GM21528 (cell line): ENCODE results near the gene CARMIL3.
"Not testable (repeated sequence)": the region's sequence is repeated elsewhere in the genome, so short reads cannot be mapped to it uniquely, and the experiment has no call there.

Experiments
- ATAC-seq: cut with Tn5 transposase; IDR thresholded peaks from one replicate; pipeline ENCODE4 v1.9.1; 2021; ENCODE audit warnings: mild to moderate bottlenecking, moderate library complexity; ENCODE audit not compliant: unreplicated experiment, low FRiP score

CARMIL3 gene

GRCh38 chr14:24092505-24093206 is 40.8 kb downstream of the CARMIL3 start:
- ATAC-seq: no peak

- ATAC-seq: no peak
These were observed 41.5 kb downstream of the CARMIL3 start for GRCh38 chr14:24093207-24093900.

GRCh38 chr14:24093901-24094840 is 42.4 kb downstream of the CARMIL3 start, which contains the start of gene PCK2:
PCK2 (plus strand) TSS chr14:24094311; CDS start chr14:24094406, 95 bp downstream.
- ATAC-seq: peak; percentile 51

- peak; percentile 2 for ATAC-seq
These were observed 43.0 kb downstream of the CARMIL3 start for GRCh38 chr14:24094841-24095270.

- peak; percentile 61 for ATAC-seq
These were observed 43.7 kb downstream of the CARMIL3 start for GRCh38 chr14:24095271-24096068.

- ATAC-seq: no peak
These were observed 44.9 kb downstream of the CARMIL3 start for GRCh38 chr14:24096545-24097181.

- no peak for ATAC-seq
These were observed 46.6 kb downstream of the CARMIL3 start for GRCh38 chr14:24098229-24098926.

- no peak for ATAC-seq
These were observed 47.4 kb downstream of the CARMIL3 start for GRCh38 chr14:24098927-24099813.

- no peak for ATAC-seq
These were observed 48.6 kb downstream of the CARMIL3 start for GRCh38 chr14:24100197-24100981.

GRCh38 chr14:24100982-24101494 is 49.2 kb downstream of the CARMIL3 start:
- no peak for ATAC-seq

GRCh38 chr14:24102357-24103048 is 50.7 kb downstream of the CARMIL3 start:
- ATAC-seq: no peak

GRCh38 chr14:24103451-24103850 is 51.6 kb downstream of the CARMIL3 start:
- ATAC-seq: no peak

- ATAC-seq: not testable (repeated sequence)
These were observed 53.9 kb downstream of the CARMIL3 start for GRCh38 chr14:24105609-24106239.

- no peak for ATAC-seq
These were observed 55.0 kb downstream of the CARMIL3 start for GRCh38 chr14:24106672-24107271.

- ATAC-seq: peak; percentile 18
These were observed 56.6 kb downstream of the CARMIL3 start for GRCh38 chr14:24108336-24108874.
